ENCODE measurements around the gene P2RX7.

GRCh38 chr12:121187501-121187900 lies 54.8 kb downstream of the P2RX7 start:
- TF ChIP-seq, protein P1, sequence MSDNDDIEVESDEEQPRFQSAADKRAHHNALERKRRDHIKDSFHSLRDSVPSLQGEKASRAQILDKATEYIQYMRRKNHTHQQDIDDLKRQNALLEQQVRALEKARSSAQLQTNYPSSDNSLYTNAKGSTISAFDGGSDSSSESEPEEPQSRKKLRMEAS (IDR thresholded peaks at IDR 0.05; ENCODE audit: low read depth) = no peak
- TF ChIP-seq, protein P2, sequence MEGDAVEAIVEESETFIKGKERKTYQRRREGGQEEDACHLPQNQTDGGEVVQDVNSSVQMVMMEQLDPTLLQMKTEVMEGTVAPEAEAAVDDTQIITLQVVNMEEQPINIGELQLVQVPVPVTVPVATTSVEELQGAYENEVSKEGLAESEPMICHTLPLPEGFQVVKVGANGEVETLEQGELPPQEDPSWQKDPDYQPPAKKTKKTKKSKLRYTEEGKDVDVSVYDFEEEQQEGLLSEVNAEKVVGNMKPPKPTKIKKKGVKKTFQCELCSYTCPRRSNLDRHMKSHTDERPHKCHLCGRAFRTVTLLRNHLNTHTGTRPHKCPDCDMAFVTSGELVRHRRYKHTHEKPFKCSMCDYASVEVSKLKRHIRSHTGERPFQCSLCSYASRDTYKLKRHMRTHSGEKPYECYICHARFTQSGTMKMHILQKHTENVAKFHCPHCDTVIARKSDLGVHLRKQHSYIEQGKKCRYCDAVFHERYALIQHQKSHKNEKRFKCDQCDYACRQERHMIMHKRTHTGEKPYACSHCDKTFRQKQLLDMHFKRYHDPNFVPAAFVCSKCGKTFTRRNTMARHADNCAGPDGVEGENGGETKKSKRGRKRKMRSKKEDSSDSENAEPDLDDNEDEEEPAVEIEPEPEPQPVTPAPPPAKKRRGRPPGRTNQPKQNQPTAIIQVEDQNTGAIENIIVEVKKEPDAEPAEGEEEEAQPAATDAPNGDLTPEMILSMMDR (IDR thresholded peaks at IDR 0.05) = no peak
- no peak for TF ChIP-seq RFX5 (IDR thresholded peaks at IDR 0.05; ENCODE audit: low read length)
- TF ChIP-seq JUND (IDR thresholded peaks at IDR 0.05) = no peak
- TF ChIP-seq RAD21 (IDR thresholded peaks at IDR 0.05; ENCODE audit: low read length) = no peak
- TF ChIP-seq ELF1 (IDR thresholded peaks at IDR 0.05) = no peak
- TF ChIP-seq FOXJ3 (CRISPR knock-in tag; IDR thresholded peaks at IDR 0.05) = no peak
